ENCODE data around the gene YJEFN3.

Gene YJEFN3

GRCh38 chr19:19554074-19555023 is 25.6 kb downstream of the YJEFN3 start:
- DNase-seq (ENCODE audit: low read depth) = peak; percentile 45

DNA sequence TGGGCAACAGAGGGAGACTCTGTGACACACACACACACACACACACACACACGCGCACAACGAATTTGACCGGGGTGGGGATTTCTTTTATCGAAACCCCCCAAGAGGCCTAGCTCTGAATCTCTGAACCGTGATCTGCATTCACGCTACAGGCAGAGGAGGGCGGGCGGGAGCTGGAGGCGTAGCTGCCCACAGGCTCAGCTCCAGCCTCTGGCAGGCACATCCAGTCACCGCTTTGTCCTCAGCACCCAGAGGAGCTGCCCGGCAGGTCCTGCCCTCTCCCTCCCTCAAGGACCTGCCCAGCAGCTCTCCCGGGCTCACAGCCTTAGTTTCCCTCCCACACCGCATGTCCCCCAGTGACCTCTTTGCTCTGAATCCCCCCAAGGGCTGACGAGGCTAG is 29.3 kb downstream of the YJEFN3 start:
- no peak for DNase-seq (ENCODE audit: low read depth)

GRCh38 chr19:19558636-19559035 is 29.9 kb downstream of the YJEFN3 start:
- no peak for DNase-seq (ENCODE audit: low read depth)

GRCh38 chr19:19559931-19560330 is 31.2 kb downstream of the YJEFN3 start:
- DNase-seq (ENCODE audit: low read depth) = no peak

DNA sequence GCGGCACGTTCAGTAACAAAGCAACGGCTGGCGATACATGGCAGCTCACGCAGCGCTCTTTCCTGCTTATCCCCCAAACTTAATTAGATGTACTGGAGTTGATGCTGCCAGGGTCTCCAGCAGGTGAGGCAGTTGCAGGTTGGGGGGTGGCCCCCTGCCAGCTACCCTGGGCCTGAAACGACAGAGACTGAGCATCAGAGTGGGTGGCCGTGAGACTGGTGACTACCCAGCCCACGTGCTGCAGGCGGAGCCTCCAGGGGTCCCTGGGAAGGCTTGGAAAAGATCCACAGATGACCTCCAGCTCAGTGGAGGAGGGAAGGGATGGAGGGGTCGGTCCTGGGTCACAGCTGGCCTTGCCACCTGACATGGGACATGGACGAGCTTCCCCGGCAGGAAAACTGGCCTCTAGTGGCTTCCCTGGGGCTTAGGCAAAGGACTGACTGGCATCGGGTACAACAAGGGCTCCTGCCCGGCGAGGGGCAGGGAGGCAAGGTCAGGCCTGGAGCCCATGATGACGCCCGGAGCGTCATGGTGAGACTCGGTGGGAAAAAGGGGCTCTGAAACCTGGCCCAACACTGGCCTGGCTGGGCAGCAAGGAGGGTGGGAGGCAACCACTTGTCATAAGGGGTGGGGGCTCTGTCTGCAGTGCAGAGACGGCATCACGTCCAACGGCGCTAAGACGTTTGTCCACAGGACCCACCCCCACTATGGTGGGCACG is 33.4 kb downstream of the YJEFN3 start:
- no peak for DNase-seq (ENCODE audit: low read depth)

GRCh38 chr19:19562665-19563347 is 34.1 kb downstream of the YJEFN3 start:
- no peak for DNase-seq (ENCODE audit: low read depth)

GRCh38 chr19:19563348-19563848 is 34.7 kb downstream of the YJEFN3 start:
- no peak for DNase-seq (ENCODE audit: low read depth)

DNA sequence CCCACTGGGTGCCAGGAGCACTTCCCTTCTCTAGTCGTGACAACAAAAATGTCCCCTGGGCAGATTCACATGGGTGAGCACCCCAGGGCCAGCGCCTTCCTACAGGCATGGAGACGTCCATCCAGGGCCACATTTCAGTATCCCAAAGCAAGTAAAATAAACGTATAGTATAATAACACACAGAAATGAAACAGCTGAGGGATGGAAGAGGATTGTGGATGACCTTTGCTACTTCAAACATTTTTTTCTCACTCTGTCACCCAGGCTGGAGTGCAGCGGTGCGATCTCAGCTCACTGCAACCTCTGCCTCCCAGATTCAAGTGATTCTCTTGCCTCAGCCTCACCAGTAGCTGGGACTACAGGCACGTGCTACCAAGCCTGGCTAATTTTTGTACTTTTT is 37.6 kb downstream of the YJEFN3 start:
- DNase-seq (ENCODE audit: low read depth) = no peak

DNA sequence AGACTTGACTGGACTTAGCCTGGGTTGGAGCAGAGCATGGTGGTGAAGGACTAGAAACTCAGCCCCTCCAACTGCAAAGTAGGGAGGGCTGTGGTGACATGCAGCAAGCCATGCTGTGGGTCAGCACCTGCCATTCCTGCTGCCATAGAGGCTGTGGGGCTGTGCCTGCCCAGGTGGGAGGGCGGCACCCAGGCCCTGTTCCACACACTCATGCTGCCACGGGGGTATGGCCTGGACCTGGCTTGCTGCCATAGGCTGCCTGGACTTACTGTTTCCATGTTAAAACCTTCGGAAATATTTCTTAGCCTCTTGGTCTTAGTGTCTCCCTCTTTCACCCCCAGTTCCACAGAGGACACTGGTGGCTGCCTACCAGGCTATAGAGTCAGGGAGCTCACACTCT is 38.7 kb downstream of the YJEFN3 start:
- DNase-seq (ENCODE audit: low read depth) = no peak

DNA sequence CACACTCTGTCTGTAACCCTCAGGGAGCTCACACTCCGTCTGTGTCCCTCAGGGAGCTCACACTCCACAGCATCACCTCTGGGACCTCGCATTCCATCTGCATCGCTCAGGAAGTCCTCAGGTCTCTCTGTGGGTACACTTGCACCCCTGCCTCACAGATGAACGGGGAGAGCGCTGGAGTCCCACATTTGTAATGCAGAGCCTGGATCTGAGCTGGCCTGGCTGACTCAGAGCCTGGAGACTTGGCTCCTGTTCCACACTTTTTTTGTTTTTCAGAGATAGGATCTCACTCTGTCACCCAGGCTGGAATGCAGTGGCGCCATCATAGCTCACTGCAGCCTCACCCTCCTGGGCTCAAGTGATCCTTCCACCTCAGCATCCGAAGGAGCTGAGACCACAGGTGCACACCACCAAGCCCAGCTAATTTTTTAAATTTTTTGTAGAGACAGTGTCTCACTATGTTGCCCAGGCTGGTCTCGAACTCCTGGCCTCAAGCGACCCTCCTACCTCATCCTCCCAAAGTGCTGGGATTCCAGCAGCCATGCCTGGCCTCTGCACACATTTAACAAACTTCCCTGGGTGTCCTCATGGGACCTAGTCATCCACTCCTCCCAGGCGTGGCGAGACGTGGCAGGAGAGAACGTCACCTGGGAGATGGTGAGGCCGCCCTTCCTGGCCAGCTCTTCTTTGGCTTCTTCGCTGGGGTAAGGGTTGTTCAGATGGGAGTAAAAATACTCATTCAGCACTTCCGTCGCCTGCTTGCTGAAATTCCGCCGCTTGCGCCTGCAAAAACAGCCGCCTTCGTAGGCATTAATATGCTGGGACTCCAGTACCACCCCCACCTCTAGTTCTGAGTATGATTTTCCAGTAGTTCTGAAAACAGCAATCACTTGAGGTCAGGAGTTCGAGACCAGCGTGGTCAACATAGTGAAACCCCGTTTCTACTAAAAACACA is 40.4 kb downstream of the YJEFN3 start:
- DNase-seq (ENCODE audit: low read depth) = no peak

- DNase-seq (ENCODE audit: low read depth) = no peak
Observed at GRCh38 chr19:19570571-19570970, 41.9 kb downstream of the YJEFN3 start.

DNA sequence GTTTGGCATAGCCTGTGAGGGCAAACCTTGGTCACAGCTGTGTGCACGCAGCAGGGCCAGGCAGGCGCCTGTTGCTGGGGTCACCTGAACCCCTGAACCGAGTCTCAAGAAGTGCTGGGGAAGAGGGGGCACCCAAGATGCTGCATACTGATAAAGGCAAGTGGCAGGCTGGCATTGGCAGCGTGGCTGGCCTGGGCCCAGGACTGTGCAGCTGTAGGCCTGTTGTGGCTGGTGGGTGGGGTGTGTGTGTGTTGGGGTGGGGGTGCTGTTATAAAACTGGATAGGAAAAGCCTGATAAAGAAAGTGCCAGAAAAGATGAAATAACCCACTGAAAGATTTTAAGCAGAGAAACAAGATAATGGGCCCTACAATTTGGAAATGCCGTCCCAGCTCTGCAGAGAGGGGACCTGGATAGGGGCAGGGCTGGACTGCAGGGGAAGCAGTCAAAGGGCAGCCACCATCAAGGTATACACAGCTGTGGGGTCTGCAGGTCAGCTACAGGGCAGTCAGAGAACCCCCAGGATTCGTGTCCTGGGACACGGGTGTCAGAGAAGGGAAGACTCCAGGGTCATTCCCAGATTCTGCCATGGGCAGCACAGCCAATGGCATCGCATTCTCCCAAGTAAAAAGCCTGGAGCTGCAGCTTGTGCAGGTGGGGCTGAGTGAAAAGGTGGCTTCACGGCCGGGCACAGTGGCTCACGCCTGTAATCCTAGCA is 42.5 kb downstream of the YJEFN3 start:
- DNase-seq (ENCODE audit: low read depth) = no peak

GRCh38 chr19:19575411-19575810 is 46.7 kb downstream of the YJEFN3 start:
- no peak for DNase-seq (ENCODE audit: low read depth)

GRCh38 chr19:19578252-19578651 is 49.5 kb downstream of the YJEFN3 start:
- DNase-seq (ENCODE audit: low read depth) = no peak

DNA sequence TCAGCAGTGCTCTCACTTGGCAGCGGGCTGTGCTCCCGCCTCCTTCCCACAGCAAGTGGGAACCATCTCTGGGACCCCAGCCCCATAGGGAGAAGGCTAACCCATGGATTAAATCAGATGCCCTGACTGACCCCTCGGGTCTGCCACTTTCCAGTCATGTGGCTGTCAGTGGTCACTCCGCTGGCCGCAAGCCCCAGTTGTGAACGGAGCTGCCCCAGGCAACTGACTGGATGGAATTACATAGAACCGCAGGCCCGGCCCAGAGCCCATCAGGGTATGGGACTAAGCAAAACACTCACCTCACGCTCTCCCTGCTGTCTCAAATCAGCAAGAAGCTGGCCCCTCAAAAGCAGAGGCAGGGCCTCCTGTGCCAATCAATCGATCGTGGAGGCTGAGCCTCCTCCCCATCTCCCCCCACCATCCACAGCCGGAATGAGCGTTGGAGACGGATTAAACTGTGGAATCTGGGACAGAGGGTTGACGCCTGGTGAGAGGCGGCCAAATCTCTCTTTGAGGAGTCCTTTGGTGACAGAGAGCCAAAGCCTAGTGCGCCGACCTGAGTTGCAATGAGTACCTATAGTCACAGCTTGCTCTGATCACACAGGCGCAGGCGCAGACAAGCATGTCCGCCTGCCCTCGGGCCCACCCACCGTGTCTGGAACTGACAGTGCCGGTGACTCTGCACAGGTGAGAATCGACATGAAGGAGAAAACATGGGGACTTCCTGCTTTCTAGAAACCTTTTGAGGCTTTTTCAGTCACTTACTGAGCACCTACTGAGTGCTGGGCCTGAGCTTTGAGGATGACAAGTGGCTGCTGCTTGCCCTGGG is 51.0 kb downstream of the YJEFN3 start:
- DNase-seq (ENCODE audit: low read depth) = no peak

DNA sequence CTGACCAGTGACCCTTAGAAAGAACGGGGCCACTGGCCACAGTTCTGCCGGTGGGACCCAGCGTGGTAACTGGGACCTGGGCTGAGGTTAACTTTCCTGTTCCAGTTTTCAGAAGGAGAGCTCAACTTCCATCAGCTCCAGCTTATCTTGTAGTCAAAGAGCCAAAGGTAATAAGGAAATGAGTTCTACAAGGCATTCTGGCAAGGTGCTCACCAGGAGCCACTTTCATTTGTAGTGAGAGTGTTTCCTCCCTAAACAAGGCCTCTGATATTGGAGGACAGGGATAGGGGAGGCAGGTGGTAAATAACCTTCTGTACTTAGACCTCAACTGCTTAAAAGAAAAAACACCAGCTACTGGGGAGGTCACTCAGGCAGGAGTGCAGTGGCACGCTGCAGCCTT is 51.7 kb downstream of the YJEFN3 start:
- DNase-seq (ENCODE audit: low read depth) = no peak

DNA sequence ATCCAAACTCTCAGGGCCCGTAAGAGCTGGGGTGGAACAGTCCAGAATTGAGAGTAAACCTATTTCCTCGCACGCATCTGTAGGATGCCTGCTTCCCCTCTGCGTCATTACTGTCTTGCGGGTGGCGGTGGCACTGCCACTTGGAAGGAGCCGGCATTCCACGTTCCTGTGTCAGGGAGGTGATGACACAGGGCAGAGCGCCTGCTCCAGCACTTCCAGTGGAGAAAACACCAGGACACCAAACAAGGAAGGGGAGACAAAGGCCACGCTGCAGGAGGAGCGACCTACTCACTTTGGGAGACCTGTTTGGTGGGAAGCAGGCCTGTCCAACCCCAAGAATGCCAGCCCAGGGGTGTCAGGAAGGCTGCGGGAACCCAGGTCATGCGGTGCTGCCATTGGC is 52.7 kb downstream of the YJEFN3 start:
- DNase-seq (ENCODE audit: low read depth) = no peak

DNA sequence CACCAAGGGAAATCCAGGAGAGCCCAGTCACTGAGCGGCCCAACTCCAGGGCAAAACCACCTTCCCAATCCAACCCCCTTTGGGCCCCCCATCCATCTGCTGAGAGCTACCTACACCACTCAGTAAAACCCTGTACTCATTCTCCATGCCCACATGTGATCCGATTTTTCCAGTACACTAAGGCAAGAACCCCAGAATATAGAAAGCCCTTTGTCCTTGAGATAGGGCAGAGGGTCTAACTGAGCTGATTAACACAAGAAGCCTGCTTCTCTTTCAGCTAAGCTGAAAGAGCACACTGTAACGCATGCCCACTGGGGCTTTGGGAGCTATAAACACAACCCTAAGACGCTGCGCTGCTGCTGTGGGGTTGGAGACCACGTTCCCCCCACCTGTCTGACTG is 53.8 kb downstream of the YJEFN3 start:
- DNase-seq (ENCODE audit: low read depth) = no peak

GRCh38 chr19:19584356-19584755 is 55.6 kb downstream of the YJEFN3 start:
- no peak for DNase-seq (ENCODE audit: low read depth)
